SK-N-SH (cell line): ENCODE measurements around the gene SCAI. TPM values are rescaled to one million over a fixed set of nuclear protein-coding genes. Genes with fewer than 3 reads are reported as not detected.

Experiments
- CTCF ChIA-PET: fragments of 300-600, 350-600 bp; formaldehyde crosslinking; extraction: SDS; loops from one replicate; lab custom pipeline; 2021; lab: Yijun Ruan, JAX
- POLR2A ChIA-PET: fragments of 350-600 bp; sonication (Branson Sonifier 250); formaldehyde crosslinking; extraction: SDS; loops from one replicate; lab custom pipeline; 2020; ENCODE audit warnings: antibody characterized with exemption, inconsistent platforms; lab: Yijun Ruan, JAX
- DNase-seq: peaks from one replicate; pipeline ENCODE4 v3.0.0; 2012
- H2AFZ ChIP-seq: fragments of 200-600 bp; sonication (generic); 2 replicates; pipeline ENCODE4 v1.8.1; 2016; ENCODE audit warnings: antibody characterized with exemption, mild to moderate bottlenecking, low read depth
- H3F3A ChIP-seq: fragments of 200-600 bp; sonication (generic); replicated peaks from 2 replicates; pipeline ENCODE3; 2016; ENCODE audit warnings: antibody characterized with exemption, mild to moderate bottlenecking; ENCODE audit not compliant: insufficient read depth
- H3K27ac ChIP-seq, 2 experiments: fragments of 200-500 bp in 1 of 2; fragments of 200-600 bp in 1 of 2; sonication (Bioruptor generic) in 1 of 2; sonication (generic), shearing (Covaris generic) in 1 of 2; 2 replicates each; pipeline versions ENCODE4 v1.5.1 to v1.6.1; 2014 to 2016; ENCODE audit warnings: low read depth in 2 of 2, inconsistent platforms in 1 of 2, low read length in 1 of 2, mild to moderate bottlenecking in 1 of 2, mixed read lengths in 1 of 2
- H3K27me3 ChIP-seq: fragments of 200-600 bp; sonication (generic), shearing (Covaris generic); 2 replicates; pipeline ENCODE4 v1.6.1; 2016; ENCODE audit warnings: mixed run types; ENCODE audit not compliant: insufficient read depth
- H3K36me3 ChIP-seq, 2 experiments: fragments of 200-500 bp in 1 of 2; fragments of 200-600 bp in 1 of 2; sonication (Bioruptor generic) in 1 of 2; sonication (generic) in 1 of 2; replicated peaks in 1 of 2; 2 replicates each; pipeline versions ENCODE3 to v1.5.1; 2014 to 2016; ENCODE audit warnings: low read length in 1 of 2, mild to moderate bottlenecking in 1 of 2; ENCODE audit not compliant: insufficient read depth in 2 of 2, control insufficient read depth in 1 of 2
- H3K4me1 ChIP-seq, 2 experiments: fragments of 200-500 bp in 1 of 2; fragments of 200-600 bp in 1 of 2; sonication (Bioruptor generic) in 1 of 2; sonication (generic), shearing (Covaris generic) in 1 of 2; 2 replicates each; pipeline versions ENCODE4 v1.5.1 to v1.6.1; 2014 to 2016; ENCODE audit warnings: low read depth in 1 of 2, low read length in 1 of 2, mixed run types in 1 of 2; ENCODE audit not compliant: insufficient read depth in 2 of 2, control insufficient read depth in 1 of 2
- H3K4me2 ChIP-seq: fragments of 200-600 bp; sonication (generic), shearing (Covaris generic); 2 replicates; pipeline ENCODE4 v1.6.1; 2017; ENCODE audit warnings: mixed run types
- H3K4me3 ChIP-seq, 2 experiments: fragments of 200-500 bp in 1 of 2; fragments of 200-600 bp in 1 of 2; sonication (Bioruptor generic) in 1 of 2; sonication (generic), shearing (Covaris generic) in 1 of 2; 2 replicates each; pipeline versions ENCODE4 v1.5.1 to v1.8.1; 2014 to 2016; ENCODE audit warnings: low read depth in 2 of 2, inconsistent platforms in 1 of 2, low read length in 1 of 2, mild to moderate bottlenecking in 1 of 2, mixed read lengths in 1 of 2, moderate library complexity in 1 of 2
- H3K79me2 ChIP-seq: fragments of 200-600 bp; sonication (generic); 2 replicates; pipeline ENCODE4 v1.8.1; 2017; ENCODE audit warnings: mild to moderate bottlenecking; ENCODE audit not compliant: insufficient read depth
- H3K9ac ChIP-seq: fragments of 200-600 bp; sonication (generic); 2 replicates; pipeline ENCODE4 v1.6.1; 2017; ENCODE audit warnings: mixed run types
- H3K9me2 ChIP-seq: fragments of 200-600 bp; sonication (generic); 2 replicates; pipeline ENCODE4 v1.6.1; 2017; ENCODE audit warnings: mixed run types
- H3K9me3 ChIP-seq: fragments of 200-600 bp; sonication (generic); 2 replicates; pipeline ENCODE4 v1.6.1; 2017; ENCODE audit warnings: mixed run types, mild to moderate bottlenecking, moderate library complexity
- H4K20me1 ChIP-seq: fragments of 200-600 bp; sonication (generic); 2 replicates; pipeline ENCODE4 v1.6.1; 2017; ENCODE audit warnings: mild to moderate bottlenecking, mixed run types; ENCODE audit not compliant: insufficient read depth
- CHD2 ChIP-seq: fragments of 150-350 bp; IDR thresholded peaks from 2 replicates; pipeline ENCODE4 v1.6.1; 2018; ENCODE audit warnings: low read length; ENCODE audit not compliant: partially characterized antibody
- ELF1 ChIP-seq: IDR thresholded peaks from 2 replicates; pipeline ENCODE4 v1.4.0; 2012
- FOXJ3 ChIP-seq: sonication (generic); formaldehyde crosslinking; IDR thresholded peaks from 2 replicates; pipeline ENCODE4 v1.5.1; 2020; ENCODE audit warnings: mild to moderate bottlenecking, missing genetic modification reagents
- FOXM1 ChIP-seq: IDR thresholded peaks from 2 replicates; pipeline ENCODE4 v1.4.0; 2012; ENCODE audit warnings: low read depth, mild to moderate bottlenecking
- GABPA ChIP-seq: IDR thresholded peaks from 2 replicates; pipeline ENCODE4 v1.4.0; 2012; ENCODE audit warnings: low read depth, mild to moderate bottlenecking
- NFIC ChIP-seq: IDR thresholded peaks from 2 replicates; pipeline ENCODE4 v1.4.0; 2012; ENCODE audit warnings: borderline replicate concordance
- PBX3 ChIP-seq: IDR thresholded peaks from 2 replicates; pipeline ENCODE4; 2012
- RAD21 ChIP-seq: IDR thresholded peaks from 2 replicates; pipeline ENCODE4 v1.6.1; 2012; ENCODE audit warnings: mild to moderate bottlenecking, low read length
- RCOR1 ChIP-seq: fragments of 150-350 bp; IDR thresholded peaks from 2 replicates; pipeline ENCODE4 v1.6.1; 2017; ENCODE audit warnings: antibody characterized with exemption, low read length
- RFX5 ChIP-seq: IDR thresholded peaks from 2 replicates; pipeline ENCODE4 v1.6.1; 2012; ENCODE audit warnings: mild to moderate bottlenecking, improper control_type of control experiment, low read length
- RXRA ChIP-seq: IDR thresholded peaks from 2 replicates; pipeline ENCODE4 v1.4.0; 2012; ENCODE audit warnings: low read depth, mild to moderate bottlenecking, borderline replicate concordance
- SIN3A ChIP-seq: IDR thresholded peaks from 2 replicates; pipeline ENCODE4 v1.6.1; 2012; ENCODE audit warnings: low read depth, mild to moderate bottlenecking, low read length, moderate library complexity, borderline replicate concordance
- TEAD4 ChIP-seq: IDR thresholded peaks from 2 replicates; pipeline ENCODE4 v1.4.0; 2012; ENCODE audit warnings: mild to moderate bottlenecking, borderline replicate concordance; ENCODE audit not compliant: insufficient read depth
- USF1 ChIP-seq: IDR thresholded peaks from 2 replicates; pipeline ENCODE4 v1.4.0; 2012; ENCODE audit warnings: low read depth, borderline replicate concordance
- USF2 ChIP-seq: fragments of 150-350 bp; IDR thresholded peaks from 2 replicates; pipeline ENCODE4 v1.6.1; 2017; ENCODE audit warnings: antibody characterized with exemption, low read length, low read depth, borderline replicate concordance
- YY1 ChIP-seq: IDR thresholded peaks from 2 replicates; pipeline ENCODE4 v1.4.0; 2012; ENCODE audit warnings: low read depth, mild to moderate bottlenecking
- WGBS: methylation state at CpG from one replicate; pipeline ENCODE4 v1.1.6; 2017; ENCODE audit warnings: low lambda C conversion rate; 5-methylcytosine and 5-hydroxymethylcytosine counted together
- polyA plus RNA-seq, 3 experiments: library from polyadenylated mRNA; depleted of rRNA; stranded (reverse); fragments of >200 nt; gene quantifications; 2 replicates each; pipeline ENCODE4 v1.2.3, GENCODE V29; 2012
- TF ChIP-seq, protein P1 (sequence below): fragments of 150-350 bp; IDR thresholded peaks from 2 replicates; pipeline ENCODE4 v1.6.1; 2016; ENCODE audit warnings: mild to moderate bottlenecking, low read depth, low read length
- TF ChIP-seq, protein P2 (sequence below): IDR thresholded peaks from 2 replicates; pipeline ENCODE4 v1.4.0; 2012; ENCODE audit warnings: low read depth

SCAI gene
- polyA plus RNA-seq, 1 of the 3 experiments (the other 2 are of a cell fraction), result 0.85 TPM

DNA sequence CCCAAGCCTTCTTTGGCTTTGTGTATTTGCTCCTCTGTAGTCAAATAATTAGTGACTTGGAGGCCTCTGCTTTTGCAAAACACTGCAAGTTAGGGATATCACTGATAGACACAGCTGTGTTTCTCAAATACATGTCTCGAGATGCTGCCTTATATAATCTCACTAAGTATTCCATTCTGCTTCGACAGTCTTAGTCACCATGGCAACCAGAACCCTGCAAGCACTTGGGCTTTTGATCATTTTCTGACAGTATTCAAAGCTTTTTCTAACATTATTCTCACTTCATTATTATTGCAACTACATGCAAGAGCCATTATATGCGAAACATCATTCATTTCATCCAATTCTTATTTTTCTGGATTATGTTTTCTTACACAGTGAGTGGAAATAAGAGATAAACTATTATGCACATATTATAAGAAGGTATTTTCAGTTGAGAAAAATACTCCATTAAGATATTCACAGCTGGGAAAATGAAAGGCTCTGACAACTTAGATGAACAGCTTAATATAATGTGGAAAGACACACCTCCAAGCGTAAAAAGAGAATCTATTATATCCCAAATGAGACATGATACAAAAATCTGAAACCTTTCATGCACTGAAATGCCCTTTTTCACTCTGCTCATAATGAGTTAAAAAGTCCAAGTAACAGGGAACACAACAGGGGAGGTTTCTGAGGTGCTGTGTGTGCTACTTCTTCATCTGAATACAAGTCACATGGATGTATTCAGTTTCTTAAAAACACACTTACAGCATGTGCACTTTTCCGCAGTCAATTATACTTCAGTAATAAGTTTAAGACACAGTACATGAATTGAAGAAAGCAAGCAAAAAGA, 93.9 kb downstream of the SCAI start:
- H3K9me2 ChIP-seq, result no peaks in the 10 kb centered on the region
- H3F3A ChIP-seq, result peaks cover 2% of the 10 kb centered on the region
- no peak overlapping the region for H3K4me3 ChIP-seq
- no peaks in the 10 kb centered on the region for H3K79me2 ChIP-seq
- POLR2A ChIA-PET, result no interaction called here
- no peaks in the 10 kb centered on the region for H3K4me1 ChIP-seq
- DNase-seq, result no peak
- no peak overlapping the region for H2AFZ ChIP-seq
- WGBS, result 96% methylated on average over 5 of the region's 5 CpGs
- no peaks in the 10 kb centered on the region for H3K27me3 ChIP-seq
- H3K4me2 ChIP-seq, result no peak overlapping the region
- peaks cover 0 to 10% of the 10 kb centered on the region in 2 experiments for H3K36me3 ChIP-seq
- no peak for TF ChIP-seq RXRA
- no peak for TF ChIP-seq RFX5
- no peak for TF ChIP-seq GABPA
- no peak for TF ChIP-seq ELF1
- no peak for TF ChIP-seq CHD2
- TF ChIP-seq, protein P1, sequence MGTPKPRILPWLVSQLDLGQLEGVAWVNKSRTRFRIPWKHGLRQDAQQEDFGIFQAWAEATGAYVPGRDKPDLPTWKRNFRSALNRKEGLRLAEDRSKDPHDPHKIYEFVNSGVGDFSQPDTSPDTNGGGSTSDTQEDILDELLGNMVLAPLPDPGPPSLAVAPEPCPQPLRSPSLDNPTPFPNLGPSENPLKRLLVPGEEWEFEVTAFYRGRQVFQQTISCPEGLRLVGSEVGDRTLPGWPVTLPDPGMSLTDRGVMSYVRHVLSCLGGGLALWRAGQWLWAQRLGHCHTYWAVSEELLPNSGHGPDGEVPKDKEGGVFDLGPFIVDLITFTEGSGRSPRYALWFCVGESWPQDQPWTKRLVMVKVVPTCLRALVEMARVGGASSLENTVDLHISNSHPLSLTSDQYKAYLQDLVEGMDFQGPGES, result no peak
- TF ChIP-seq FOXJ3, result no peak
- TF ChIP-seq FOXM1, result no peak
- TF ChIP-seq USF1, result no peak
- no peak for TF ChIP-seq SIN3A
- no peak for TF ChIP-seq TEAD4
- no peak for TF ChIP-seq USF2
- TF ChIP-seq NFIC, result no peak
- TF ChIP-seq, protein P2, sequence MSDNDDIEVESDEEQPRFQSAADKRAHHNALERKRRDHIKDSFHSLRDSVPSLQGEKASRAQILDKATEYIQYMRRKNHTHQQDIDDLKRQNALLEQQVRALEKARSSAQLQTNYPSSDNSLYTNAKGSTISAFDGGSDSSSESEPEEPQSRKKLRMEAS, result no peak
- TF ChIP-seq RAD21, result no peak
- TF ChIP-seq YY1, result no peak
- TF ChIP-seq PBX3, result no peak
- TF ChIP-seq RCOR1, result no peak
- TF ChIP-seq, all 33 proteins: peak for 0
- H3K9me3 ChIP-seq, result no peaks in the 10 kb centered on the region
- no peak overlapping the region for H3K27ac ChIP-seq
- H4K20me1 ChIP-seq, result no peaks in the 10 kb centered on the region
- CTCF ChIA-PET, result interaction anchor here (0.6 kb wide), 1 partner anchor 326 kb away, joined by 3 read pairs; no protein-coding TSS in a partner anchor
- H3K9ac ChIP-seq, result no peak overlapping the region
